C4-2B (cell line): Measurements from ENCODE around the gene DLGAP1.

Experiments used
- CTCF ChIP-seq: fragments of 450-650 bp; conservative IDR thresholded peaks from 2 replicates; pipeline ENCODE4 v1.5.1; 2017; ENCODE audit warnings: mild to moderate bottlenecking
- ZFX ChIP-seq: fragments of 450-650 bp; IDR thresholded peaks from 2 replicates; pipeline ENCODE4 v1.6.1; 2017

- TF ChIP-seq CTCF (no peak), ZFX (no peak)
These were observed 162.4 kb downstream of the DLGAP1 start for GRCh38 chr18:4292696-4293095.
